ENCODE data around the gene ZNF335. TPM values are rescaled to one million over a fixed set of nuclear protein-coding genes. Genes with fewer than 3 reads are reported as not detected.

ZNF335 gene
- total and polyA plus RNA-seq, 2 of the 13 experiments (the other 11 are each of a cell fraction or from before 2014, with no cell fraction given): 9.7 to 13.7 TPM

DNA sequence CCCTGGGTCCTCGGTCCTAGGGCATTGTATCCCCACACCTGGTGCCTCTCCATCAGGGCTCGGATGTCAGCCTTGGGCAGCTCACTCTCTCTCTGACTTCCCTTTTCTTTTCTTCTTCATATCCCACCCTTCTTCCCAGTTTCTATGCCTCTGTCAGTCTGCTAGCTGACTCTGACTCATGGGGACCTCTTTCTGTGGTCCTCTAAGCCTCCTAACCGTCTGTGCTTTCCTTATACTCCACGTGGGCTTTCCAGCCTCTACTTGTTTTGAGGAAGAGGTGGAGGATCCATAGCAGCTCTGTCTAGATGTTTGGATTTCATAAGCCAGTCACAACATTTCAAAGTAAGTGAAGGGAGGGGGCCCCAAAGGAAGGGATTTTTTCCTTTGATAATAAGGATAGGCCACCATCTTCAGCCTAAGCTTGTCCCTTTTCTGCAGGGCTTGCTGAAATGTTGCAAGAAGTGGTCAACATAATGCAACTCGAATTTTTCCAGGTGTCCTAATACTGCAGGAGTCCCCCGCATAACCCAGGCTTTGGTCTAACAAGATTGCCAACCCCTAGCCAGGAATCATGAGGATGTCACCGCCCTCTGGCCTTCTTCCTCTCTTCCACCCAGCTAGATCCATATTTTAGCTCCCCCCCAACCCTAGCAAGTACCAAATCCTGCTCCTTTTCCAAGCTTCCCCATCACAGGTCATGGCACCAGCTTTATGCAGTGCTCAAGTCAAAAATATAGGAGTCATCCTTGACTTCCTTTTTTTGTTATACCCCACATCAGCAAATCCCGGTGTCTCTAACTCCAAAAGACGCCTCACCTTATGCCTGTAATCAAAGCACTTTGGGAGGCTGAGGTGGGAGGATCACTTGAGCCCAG is 51.3 kb downstream of the ZNF335 start:
- H3K27ac ChIP-seq (ENCODE audit: extremely low read length, insufficient read depth, low read length): no peak overlapping the region
- FAIRE-seq: no peak
- ChIA-PET CTCF (ENCODE audit: low intra/inter-chr PET ratio, low total read pairs) (no interaction called here), POLR2A (interaction anchor here (0.6 to 5.0 kb wide), 19 partner anchors 9 to 214 kb away, joined by 3 to 78 read pairs (median 7); partner anchors contain the start of genes ACOT8, CTSA, DNTTIP1 and NEURL2)
- H2AFZ ChIP-seq (ENCODE audit: low read length): peak overlapping the region; percentile 24
- H3K36me3 ChIP-seq (replicated peaks in 1 of 2; ENCODE audit: control insufficient read depth in 1 of 2, insufficient read depth in 2 of 2, low read length in 2 of 2): no peaks in the 10 kb centered on the region
- intact Hi-C loops (cut with micrococcal nuclease; ENCODE audit: unreplicated experiment) (no loop called here), in situ Hi-C loops (cut with HindIII; ENCODE audit: extremely low pct_ligation_motif_present, low pct_unique_long_range_greater_than_20kb) (no loop called here)
- peaks cover 82% of the 10 kb centered on the region for H3K4me1 ChIP-seq (ENCODE audit: insufficient read depth, low read length)
- peak; percentile 17 for ATAC-seq
- H3K27me3 ChIP-seq (ENCODE audit: control insufficient read depth in 1 of 2, insufficient read depth in 2 of 2, low read length in 2 of 2): peaks cover 0 to 8% of the 10 kb centered on the region in 2 experiments; a peak in 1 of 5 replicates
- peak overlapping the region; percentile 16; the same call in 1 of the 2 replicates for H3K9ac ChIP-seq (ENCODE audit: insufficient read depth, low read depth, low read length)
- no TSS peak for BruUV-seq (replicated peaks)
- peak overlapping the region in 2 of 3 experiments; percentile 5 to 44; a peak in 3 of 6 replicates for H3K4me3 ChIP-seq (replicated peaks in 1 of 3; ENCODE audit: insufficient read depth in 1 of 3, low read depth in 2 of 3, low read length in 3 of 3)
- no peaks in the 10 kb centered on the region for H3K9me3 ChIP-seq (ENCODE audit: low read length)
- DNase-seq (ENCODE audit: low spot score): no peak
- H3K4me2 ChIP-seq (ENCODE audit: low read depth, low read length): peak overlapping the region; percentile 48
- no peaks in the 10 kb centered on the region for H3K79me2 ChIP-seq (ENCODE audit: insufficient read depth, low read length)
- H4K20me1 ChIP-seq (ENCODE audit: insufficient read depth, low read length): no peaks in the 10 kb centered on the region
- WGBS (ENCODE audit: low lambda C conversion rate): 11% methylated on average over 9 of the region's 9 CpGs
- no peak for TF ChIP-seq ZNF337 (CRISPR knock-in tag; IDR thresholded peaks at IDR 0.05; ENCODE audit: borderline replicate concordance, low read depth)
- no peak for TF ChIP-seq TOE1 (CRISPR knock-in tag; IDR thresholded peaks at IDR 0.05)
- no peak for TF ChIP-seq ZNF550 (CRISPR knock-in tag; IDR thresholded peaks at IDR 0.05; ENCODE audit: borderline replicate concordance)
- no peak for TF ChIP-seq PCBP2 (optimal IDR thresholded peaks at IDR 0.05; ENCODE audit: low read depth, low read length, poor library complexity, severe bottlenecking)
- TF ChIP-seq KDM6A (CRISPR knock-in tag; IDR thresholded peaks at IDR 0.05; ENCODE audit: low read depth): no peak
- TF ChIP-seq, protein P1, sequence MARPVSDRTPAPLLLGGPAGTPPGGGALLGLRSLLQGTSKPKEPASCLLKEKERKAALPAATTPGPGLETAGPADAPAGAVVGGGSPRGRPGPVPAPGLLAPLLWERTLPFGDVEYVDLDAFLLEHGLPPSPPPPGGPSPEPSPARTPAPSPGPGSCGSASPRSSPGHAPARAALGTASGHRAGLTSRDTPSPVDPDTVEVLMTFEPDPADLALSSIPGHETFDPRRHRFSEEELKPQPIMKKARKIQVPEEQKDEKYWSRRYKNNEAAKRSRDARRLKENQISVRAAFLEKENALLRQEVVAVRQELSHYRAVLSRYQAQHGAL (CRISPR knock-in tag; IDR thresholded peaks at IDR 0.05; ENCODE audit: not compliant biosample characterization): no peak
- peak; percentile 70 for TF ChIP-seq CEBPG (CRISPR knock-in tag; IDR thresholded peaks at IDR 0.05)
- TF ChIP-seq HOXA5 (CRISPR knock-in tag; IDR thresholded peaks at IDR 0.05): peak; percentile 10; the same call in 1 of the 2 replicates
- TF ChIP-seq MTF1 (CRISPR knock-in tag; IDR thresholded peaks at IDR 0.05): no peak
- no peak for TF ChIP-seq MAFF (IDR thresholded peaks at IDR 0.05; ENCODE audit: low read depth, low read length)
- no peak for TF ChIP-seq TSC22D2 (CRISPR knock-in tag; IDR thresholded peaks at IDR 0.05; ENCODE audit: borderline replicate concordance)
- no peak for TF ChIP-seq ZC3H4 (CRISPR knock-in tag; IDR thresholded peaks at IDR 0.05; ENCODE audit: borderline replicate concordance)
- TF ChIP-seq NCOR1 (IDR thresholded peaks at IDR 0.05; ENCODE audit: borderline replicate concordance, low read length): no peak
- TF ChIP-seq HCFC1 (IDR thresholded peaks at IDR 0.05; ENCODE audit: low read depth, low read length): no peak
- TF ChIP-seq ZNF629 (CRISPR knock-in tag; conservative IDR thresholded peaks at IDR 0.05): no peak
- TF ChIP-seq, protein P2, sequence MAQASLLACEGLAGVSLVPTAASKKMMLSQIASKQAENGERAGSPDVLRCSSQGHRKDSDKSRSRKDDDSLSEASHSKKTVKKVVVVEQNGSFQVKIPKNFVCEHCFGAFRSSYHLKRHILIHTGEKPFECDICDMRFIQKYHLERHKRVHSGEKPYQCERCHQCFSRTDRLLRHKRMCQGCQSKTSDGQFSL (CRISPR knock-in tag; IDR thresholded peaks at IDR 0.05): 0 out of 2 replicates have a peak, but pooled peaks have one; percentile 29
- TF ChIP-seq ZNF776 (CRISPR knock-in tag; IDR thresholded peaks at IDR 0.05): no peak
- TF ChIP-seq, protein P3, sequence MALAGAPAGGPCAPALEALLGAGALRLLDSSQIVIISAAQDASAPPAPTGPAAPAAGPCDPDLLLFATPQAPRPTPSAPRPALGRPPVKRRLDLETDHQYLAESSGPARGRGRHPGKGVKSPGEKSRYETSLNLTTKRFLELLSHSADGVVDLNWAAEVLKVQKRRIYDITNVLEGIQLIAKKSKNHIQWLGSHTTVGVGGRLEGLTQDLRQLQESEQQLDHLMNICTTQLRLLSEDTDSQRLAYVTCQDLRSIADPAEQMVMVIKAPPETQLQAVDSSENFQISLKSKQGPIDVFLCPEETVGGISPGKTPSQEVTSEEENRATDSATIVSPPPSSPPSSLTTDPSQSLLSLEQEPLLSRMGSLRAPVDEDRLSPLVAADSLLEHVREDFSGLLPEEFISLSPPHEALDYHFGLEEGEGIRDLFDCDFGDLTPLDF (CRISPR knock-in tag; IDR thresholded peaks at IDR 0.05): peak; percentile 50; the same call in 1 of the 2 replicates
- TF ChIP-seq ZSCAN31 (CRISPR knock-in tag; IDR thresholded peaks at IDR 0.05; ENCODE audit: low read depth): no peak
- TF ChIP-seq ZNF607 (CRISPR knock-in tag; IDR thresholded peaks at IDR 0.05; ENCODE audit: borderline replicate concordance): no peak; the same call in 1 of the 2 replicates
- no peak for TF ChIP-seq SOX6 (IDR thresholded peaks at IDR 0.05)
- TF ChIP-seq SOX6 (CRISPR knock-in tag; IDR thresholded peaks at IDR 0.05): no peak
- TF ChIP-seq TAF1 (CRISPR knock-in tag; IDR thresholded peaks at IDR 0.05): peak; percentile 30; the same call in 1 of the 2 replicates

Measured in HepG2 (cell line).